Endothelial cell (in vitro differentiated cells): Measurements from ENCODE around the gene KIF16B. TPM values are rescaled to one million over a fixed set of nuclear protein-coding genes. Genes with fewer than 3 reads are reported as not detected.

Experiments used
- DNase-seq: peaks from one replicate; pipeline ENCODE4 v3.0.0; 2021; ENCODE audit warnings: low spot score
- H3K27ac Mint-ChIP-seq: one replicate; pipeline ENCODE4 v1.8.0; 2021; ENCODE audit warnings: mixed read lengths, inconsistent platforms; ENCODE audit not compliant: unreplicated experiment
- H3K27me3 Mint-ChIP-seq: one replicate; pipeline ENCODE4 v1.8.0; 2021; ENCODE audit warnings: mild to moderate bottlenecking, moderate library complexity, mixed read lengths, inconsistent platforms; ENCODE audit not compliant: unreplicated experiment
- H3K36me3 Mint-ChIP-seq: one replicate; pipeline ENCODE4 v1.8.0; 2021; ENCODE audit warnings: mild to moderate bottlenecking, low read depth, mixed read lengths, inconsistent platforms; ENCODE audit not compliant: unreplicated experiment
- H3K4me1 Mint-ChIP-seq: one replicate; pipeline ENCODE4 v1.8.0; 2021; ENCODE audit warnings: mild to moderate bottlenecking, mixed read lengths, inconsistent platforms; ENCODE audit not compliant: unreplicated experiment
- H3K4me3 Mint-ChIP-seq: one replicate; pipeline ENCODE4 v1.8.0; 2021; ENCODE audit warnings: mild to moderate bottlenecking, mixed read lengths, inconsistent platforms; ENCODE audit not compliant: unreplicated experiment
- H3K9me3 Mint-ChIP-seq: one replicate; pipeline ENCODE4 v1.8.0; 2021; ENCODE audit warnings: mixed read lengths, inconsistent platforms; ENCODE audit not compliant: unreplicated experiment
- total RNA-seq: library from RNA; stranded (reverse); fragmentation: NEBNext Ultra II Directional; extraction: Animal tissue kit (Norgen Biotek cat#: 25700); gene quantifications from one replicate; pipeline ENCODE4 v1.2.1, GENCODE V29; 2021; ENCODE audit not compliant: unreplicated experiment
- TF ChIP-seq, protein P1 (sequence below): fragments of 200-600 bp; sonication (generic); IDR thresholded peaks from one replicate; pipeline ENCODE4 v1.5.0; 2021; ENCODE audit warnings: antibody characterized with exemption; ENCODE audit not compliant: unreplicated experiment

The KIF16B gene
- total RNA-seq, 1 donor from 2014 or later = 10.5 TPM

DNA sequence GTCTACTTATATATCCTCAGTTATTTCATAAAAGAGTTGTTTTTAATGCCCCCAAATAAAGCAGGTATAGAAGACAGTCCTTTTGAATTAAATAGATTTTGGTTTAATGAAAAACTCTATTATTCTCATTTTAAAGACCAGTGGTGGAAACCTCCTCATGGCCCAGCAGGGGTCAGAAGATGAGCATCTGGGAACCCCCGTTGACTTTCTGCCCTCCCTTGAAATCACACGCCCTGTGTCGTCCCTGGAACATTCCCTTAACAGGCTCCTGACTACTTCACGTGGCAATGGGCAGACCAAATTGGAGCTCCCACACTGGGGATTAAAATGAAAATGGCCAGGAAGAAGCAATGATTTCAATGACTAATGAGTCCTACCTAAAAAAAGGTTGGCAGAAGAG lies 220.9 kb downstream of the KIF16B start:
- Mint-ChIP-seq H3K27ac (no peak overlapping the region), H3K4me3 (no peak overlapping the region), H3K4me1 (peaks cover 2% of the 10 kb centered on the region), H3K27me3 (peaks cover 2% of the 10 kb centered on the region), H3K36me3 (no peaks in the 10 kb centered on the region), H3K9me3 (no peaks in the 10 kb centered on the region)
- TF ChIP-seq, protein P1, sequence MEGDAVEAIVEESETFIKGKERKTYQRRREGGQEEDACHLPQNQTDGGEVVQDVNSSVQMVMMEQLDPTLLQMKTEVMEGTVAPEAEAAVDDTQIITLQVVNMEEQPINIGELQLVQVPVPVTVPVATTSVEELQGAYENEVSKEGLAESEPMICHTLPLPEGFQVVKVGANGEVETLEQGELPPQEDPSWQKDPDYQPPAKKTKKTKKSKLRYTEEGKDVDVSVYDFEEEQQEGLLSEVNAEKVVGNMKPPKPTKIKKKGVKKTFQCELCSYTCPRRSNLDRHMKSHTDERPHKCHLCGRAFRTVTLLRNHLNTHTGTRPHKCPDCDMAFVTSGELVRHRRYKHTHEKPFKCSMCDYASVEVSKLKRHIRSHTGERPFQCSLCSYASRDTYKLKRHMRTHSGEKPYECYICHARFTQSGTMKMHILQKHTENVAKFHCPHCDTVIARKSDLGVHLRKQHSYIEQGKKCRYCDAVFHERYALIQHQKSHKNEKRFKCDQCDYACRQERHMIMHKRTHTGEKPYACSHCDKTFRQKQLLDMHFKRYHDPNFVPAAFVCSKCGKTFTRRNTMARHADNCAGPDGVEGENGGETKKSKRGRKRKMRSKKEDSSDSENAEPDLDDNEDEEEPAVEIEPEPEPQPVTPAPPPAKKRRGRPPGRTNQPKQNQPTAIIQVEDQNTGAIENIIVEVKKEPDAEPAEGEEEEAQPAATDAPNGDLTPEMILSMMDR = no peak
- no peak for DNase-seq

DNA sequence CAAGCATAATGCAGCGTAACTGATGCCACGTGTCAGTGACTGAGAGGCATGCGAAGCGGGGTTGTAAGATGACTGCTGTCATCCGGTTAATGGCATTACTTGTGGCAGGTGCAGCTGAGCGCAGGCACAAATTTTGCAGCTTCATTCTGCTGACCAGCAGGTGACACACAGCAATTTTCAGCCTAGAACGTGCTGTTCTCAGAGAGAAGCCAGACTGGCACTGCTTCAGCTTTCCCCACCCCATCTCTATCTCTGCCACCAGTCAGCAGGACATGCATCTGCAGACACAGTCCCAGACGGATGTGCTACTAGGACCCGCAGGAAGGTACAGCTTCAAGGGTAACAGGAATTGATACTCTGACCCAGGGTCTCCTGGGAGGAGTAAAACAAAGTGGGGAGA lies 221.8 kb downstream of the KIF16B start:
- Mint-ChIP-seq H3K27me3 (peaks cover 2% of the 10 kb centered on the region), H3K36me3 (no peaks in the 10 kb centered on the region), H3K4me3 (no peak overlapping the region), H3K9me3 (no peaks in the 10 kb centered on the region), H3K27ac (no peak overlapping the region), H3K4me1 (peaks cover 2% of the 10 kb centered on the region)
- DNase-seq = no peak
- TF ChIP-seq, protein P1 = no peak

DNA sequence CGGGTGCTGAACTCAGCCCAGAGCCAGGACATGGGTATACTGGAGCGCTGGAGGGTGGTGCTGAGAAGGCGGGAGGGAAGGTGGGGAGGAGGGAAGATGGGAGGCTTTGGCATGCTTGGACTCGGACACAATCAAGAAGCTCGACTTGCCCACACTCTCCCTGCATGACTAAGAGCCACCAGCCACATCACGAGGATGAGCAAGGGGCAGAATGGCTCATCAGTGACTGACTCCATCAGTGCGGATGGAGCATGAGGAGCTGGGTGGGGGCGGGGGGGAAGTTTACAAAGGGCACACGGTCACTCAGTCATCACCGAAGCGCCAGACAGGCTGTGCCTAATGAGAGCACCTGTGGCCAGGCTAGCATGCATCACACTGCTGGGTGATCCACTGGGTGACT lies 222.8 kb downstream of the KIF16B start:
- TF ChIP-seq, protein P1 = no peak
- H3K27me3 Mint-ChIP-seq = peaks cover 2% of the 10 kb centered on the region
- H3K4me1 Mint-ChIP-seq = no peaks in the 10 kb centered on the region
- no peaks in the 10 kb centered on the region for H3K36me3 Mint-ChIP-seq
- H3K27ac Mint-ChIP-seq = no peak overlapping the region
- H3K4me3 Mint-ChIP-seq = no peak overlapping the region
- H3K9me3 Mint-ChIP-seq = no peaks in the 10 kb centered on the region
- no peak for DNase-seq

DNA sequence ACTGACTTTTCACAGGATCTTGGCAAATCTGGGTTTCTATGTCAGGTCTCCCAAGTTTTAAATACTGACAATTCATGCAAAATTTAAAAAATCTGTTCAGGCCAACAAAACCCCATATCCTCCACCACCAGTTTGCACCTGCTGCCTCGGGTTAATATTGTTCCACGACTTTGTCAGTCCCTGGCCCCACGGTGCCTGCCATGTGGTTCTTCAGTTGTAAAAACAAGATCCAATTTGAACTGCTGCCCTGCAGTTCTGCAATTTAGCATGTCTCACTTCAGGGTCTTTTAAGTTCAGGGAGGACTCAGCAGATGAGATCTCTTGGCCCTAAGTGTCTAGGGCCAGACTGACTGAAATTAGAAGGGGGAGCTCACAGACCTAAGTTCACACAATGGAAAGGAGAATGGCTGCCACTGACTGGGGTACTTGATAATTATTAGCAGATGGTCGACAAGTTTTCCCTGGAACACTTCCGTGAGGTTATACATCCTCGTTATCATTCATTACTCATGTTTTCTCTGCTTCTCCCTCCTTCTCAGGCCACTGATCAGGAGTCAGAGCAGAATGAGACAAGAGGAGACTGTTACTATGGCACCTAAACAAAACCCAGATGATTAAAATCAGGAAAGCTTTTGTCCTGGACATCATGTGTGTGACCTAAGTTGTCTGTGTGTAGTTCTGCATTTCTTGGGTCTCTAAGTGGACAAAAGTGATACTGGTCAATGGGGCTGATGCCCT lies 223.6 kb downstream of the KIF16B start:
- H3K36me3 Mint-ChIP-seq = no peaks in the 10 kb centered on the region
- H3K9me3 Mint-ChIP-seq = no peaks in the 10 kb centered on the region
- TF ChIP-seq, protein P1 = no peak
- H3K4me3 Mint-ChIP-seq = no peak overlapping the region
- H3K4me1 Mint-ChIP-seq = no peaks in the 10 kb centered on the region
- peaks cover 4% of the 10 kb centered on the region for H3K27me3 Mint-ChIP-seq
- H3K27ac Mint-ChIP-seq = no peak overlapping the region
- no peak for DNase-seq

DNA sequence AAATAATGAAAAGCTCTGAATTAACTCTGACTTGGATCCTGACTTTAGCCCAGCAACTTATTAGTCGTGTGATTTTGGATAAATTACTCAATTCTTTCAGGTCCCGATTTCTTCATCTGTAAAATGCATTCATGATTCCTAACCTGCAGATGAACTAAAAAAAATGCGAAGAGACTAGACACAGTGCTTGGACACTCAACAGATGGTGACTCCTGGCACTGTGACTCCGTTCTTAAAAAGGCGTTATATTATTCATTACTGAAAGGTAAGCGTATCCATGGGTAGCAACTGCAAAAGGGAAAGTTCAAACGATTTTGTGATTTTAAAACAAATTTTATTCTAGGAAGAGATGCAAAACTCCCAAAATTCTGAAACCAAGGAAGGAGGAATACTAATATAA lies 226.3 kb downstream of the KIF16B start:
- Mint-ChIP-seq H3K36me3 (no peaks in the 10 kb centered on the region), H3K27me3 (peaks cover 4% of the 10 kb centered on the region), H3K4me3 (no peak overlapping the region), H3K27ac (no peak overlapping the region), H3K4me1 (no peaks in the 10 kb centered on the region), H3K9me3 (no peaks in the 10 kb centered on the region)
- TF ChIP-seq, protein P1 = no peak
- no peak for DNase-seq
